Measurements from ENCODE around the gene IPO11. TPM values are rescaled to one million over a fixed set of nuclear protein-coding genes. Genes with fewer than 3 reads are reported as not detected.
A peak's percentile ranks its signal among the peaks of the same experiment; 100 is the strongest.

The IPO11 gene
- total and polyA plus RNA-seq, 2 of the 13 experiments (the other 11 are each of a cell fraction or from before 2014, with no cell fraction given), result 13.9 to 24.4 TPM

GRCh38 chr5:62661126-62661525, 248.6 kb downstream of the IPO11 start:
- peak overlapping the region; percentile 22 to 57 (median 23); a peak in 3 of 6 replicates for H3K4me3 ChIP-seq (replicated peaks in 1 of 3; ENCODE audit: insufficient read depth in 1 of 3, low read depth in 2 of 3, low read length in 3 of 3)
- peaks cover 16% of the 10 kb centered on the region; the same call in 1 of the 2 replicates for H3K4me1 ChIP-seq (ENCODE audit: insufficient read depth, low read length)
- H3K36me3 ChIP-seq (replicated peaks in 1 of 2; ENCODE audit: control insufficient read depth in 1 of 2, insufficient read depth in 2 of 2, low read length in 2 of 2), result no peaks in the 10 kb centered on the region
- intact Hi-C loops (cut with micrococcal nuclease; ENCODE audit: unreplicated experiment) (loop anchor here (1.0 to 10.0 kb wide), 2 partner anchors 64 to 118 kb away; no protein-coding TSS in a partner anchor), in situ Hi-C loops (cut with HindIII; ENCODE audit: extremely low pct_ligation_motif_present, low pct_unique_long_range_greater_than_20kb) (loop anchor here (10.0 kb wide), 1 partner anchor 114 kb away; no protein-coding TSS in a partner anchor)
- H3K9me3 ChIP-seq (ENCODE audit: low read length), result no peaks in the 10 kb centered on the region
- H2AFZ ChIP-seq (ENCODE audit: low read length), result no peak overlapping the region
- no peaks in the 10 kb centered on the region for H3K79me2 ChIP-seq (ENCODE audit: insufficient read depth, low read length)
- no peak overlapping the region for H3K27ac ChIP-seq (ENCODE audit: extremely low read length, insufficient read depth, low read length)
- DNase-seq (ENCODE audit: low spot score), result peak; percentile 47
- ATAC-seq, result peak; percentile 100
- WGBS (ENCODE audit: low lambda C conversion rate), result 5% methylated on average over 3 of the region's 8 CpGs
- peak overlapping the region; percentile 80 for H3K4me2 ChIP-seq (ENCODE audit: low read depth, low read length)
- no peak overlapping the region for H3K9ac ChIP-seq (ENCODE audit: insufficient read depth, low read depth, low read length)
- no TSS peak for BruUV-seq (replicated peaks)
- peak; percentile 4 for FAIRE-seq
- no peaks in the 10 kb centered on the region for H4K20me1 ChIP-seq (ENCODE audit: insufficient read depth, low read length)
- ChIA-PET POLR2A (no interaction called here), CTCF (ENCODE audit: low intra/inter-chr PET ratio, low total read pairs) (no interaction called here)
- H3K27me3 ChIP-seq (ENCODE audit: control insufficient read depth in 1 of 2, insufficient read depth in 2 of 2, low read length in 2 of 2), result no peaks in the 10 kb centered on the region
- no peak for TF ChIP-seq ZNF776 (CRISPR knock-in tag; IDR thresholded peaks at IDR 0.05)
- no peak for TF ChIP-seq SNAI1 (CRISPR knock-in tag; IDR thresholded peaks at IDR 0.05; ENCODE audit: borderline replicate concordance)
- TF ChIP-seq ZNF552 (CRISPR knock-in tag; IDR thresholded peaks at IDR 0.05; ENCODE audit: borderline replicate concordance), result no peak
- TF ChIP-seq KDM4B (CRISPR knock-in tag; IDR thresholded peaks at IDR 0.05), result no peak
- peak; percentile 37; the same call in 1 of the 2 replicates for TF ChIP-seq ARID4A (CRISPR knock-in tag; IDR thresholded peaks at IDR 0.05; ENCODE audit: borderline replicate concordance)
- no peak for TF ChIP-seq ZBTB26 (CRISPR knock-in tag; IDR thresholded peaks at IDR 0.05; ENCODE audit: borderline replicate concordance)
- no peak for TF ChIP-seq HOXA7 (CRISPR knock-in tag; IDR thresholded peaks at IDR 0.05)
- TF ChIP-seq MIER3 (CRISPR knock-in tag; IDR thresholded peaks at IDR 0.05; ENCODE audit: borderline replicate concordance), result no peak
- TF ChIP-seq ZNF256 (CRISPR knock-in tag; conservative IDR thresholded peaks at IDR 0.05), result no peak
- no peak for TF ChIP-seq ZNF431 (CRISPR knock-in tag; IDR thresholded peaks at IDR 0.05; ENCODE audit: borderline replicate concordance, low read depth)
- TF ChIP-seq SSRP1 (CRISPR knock-in tag; IDR thresholded peaks at IDR 0.05), result no peak
- TF ChIP-seq ZNF234 (CRISPR knock-in tag; conservative IDR thresholded peaks at IDR 0.05), result no peak
- TF ChIP-seq ZSCAN29 (CRISPR knock-in tag; conservative IDR thresholded peaks at IDR 0.05), result no peak
- TF ChIP-seq GATAD2A (CRISPR knock-in tag; IDR thresholded peaks at IDR 0.05), result 0 out of 2 replicates have a peak, but pooled peaks have one; percentile 13
- TF ChIP-seq ZNF549 (CRISPR knock-in tag; IDR thresholded peaks at IDR 0.05), result no peak
- peak; percentile 41; the same call in 1 of the 2 replicates for TF ChIP-seq MAX (IDR thresholded peaks at IDR 0.05)
- no peak for TF ChIP-seq ATF7 (IDR thresholded peaks at IDR 0.05)
- 0 out of 2 replicates have a peak, but pooled peaks have one; percentile 42 for TF ChIP-seq ATF7 (CRISPR knock-in tag; IDR thresholded peaks at IDR 0.05)
- TF ChIP-seq POGZ (CRISPR knock-in tag; IDR thresholded peaks at IDR 0.05), result 0 out of 2 replicates have a peak, but pooled peaks have one; percentile 20
- TF ChIP-seq GATAD1 (CRISPR knock-in tag; IDR thresholded peaks at IDR 0.05), result no peak
- no peak for TF ChIP-seq ETV6 (CRISPR knock-in tag; conservative IDR thresholded peaks at IDR 0.05)
- TF ChIP-seq MED1 (CRISPR knock-in tag; IDR thresholded peaks at IDR 0.05), result no peak
- no peak for TF ChIP-seq ZSCAN31 (CRISPR knock-in tag; IDR thresholded peaks at IDR 0.05; ENCODE audit: low read depth)

Measured in HepG2 (cell line).